HG03108 (cell line): ENCODE measurements around the gene RDM1.
"Not testable (repeated sequence)": the region's sequence is repeated elsewhere in the genome, so short reads cannot be mapped to it uniquely, and the experiment has no call there.

Source experiments
- ATAC-seq: cut with Tn5 transposase; IDR thresholded peaks from one replicate; pipeline ENCODE4 v1.9.1; 2021; ENCODE audit warnings: moderate library complexity; ENCODE audit not compliant: unreplicated experiment

RDM1 gene

GRCh38 chr17:35930211-35931065 is at the start of gene RDM1:
Gene RDM1, minus strand, starts transcription at chr17:35930773. Its CDS starts 46 bp downstream, at chr17:35930727.
- ATAC-seq: peak; percentile 75

- no peak for ATAC-seq
These were observed 47.8 kb upstream of the RDM1 start for GRCh38 chr17:35978346-35978745.

GRCh38 chr17:35977509-35977908 is 46.9 kb upstream of the RDM1 start:
- ATAC-seq: no peak

- ATAC-seq: no peak
These were observed 43.0 kb upstream of the RDM1 start for GRCh38 chr17:35973333-35974260.

- no peak for ATAC-seq
These were observed 42.4 kb upstream of the RDM1 start for GRCh38 chr17:35972945-35973332.

GRCh38 chr17:35972535-35972934 is 42.0 kb upstream of the RDM1 start:
- ATAC-seq: no peak

GRCh38 chr17:35972066-35972465 is 41.5 kb upstream of the RDM1 start:
- ATAC-seq: no peak

- no peak for ATAC-seq
These were observed 39.2 kb upstream of the RDM1 start for GRCh38 chr17:35969558-35970380.

- no peak for ATAC-seq
These were observed 38.0 kb upstream of the RDM1 start for GRCh38 chr17:35968520-35969054.

GRCh38 chr17:35965272-35965671 is 34.7 kb upstream of the RDM1 start:
- ATAC-seq: no peak

GRCh38 chr17:35963663-35964062 is 33.1 kb upstream of the RDM1 start:
- ATAC-seq: no peak

GRCh38 chr17:35953720-35954119 is 23.1 kb upstream of the RDM1 start:
- no peak for ATAC-seq

- no peak for ATAC-seq
These were observed 18.8 kb upstream of the RDM1 start for GRCh38 chr17:35949401-35949800.

GRCh38 chr17:35948092-35948491 is 17.5 kb upstream of the RDM1 start:
- no peak for ATAC-seq

- no peak for ATAC-seq
These were observed 16.6 kb upstream of the RDM1 start for GRCh38 chr17:35947156-35947585.

GRCh38 chr17:35944151-35944550 is 13.6 kb upstream of the RDM1 start:
- no peak for ATAC-seq

- no peak for ATAC-seq
These were observed 13.0 kb upstream of the RDM1 start, which contains the start of gene LYZL6 for GRCh38 chr17:35943537-35943936. Gene LYZL6, minus strand, starts transcription at chr17:35943713. Its CDS starts 4,357 bp downstream, at chr17:35939356.

GRCh38 chr17:35942588-35943186 is 12.1 kb upstream of the RDM1 start:
- no peak for ATAC-seq

GRCh38 chr17:35938492-35938891 is 7.9 kb upstream of the RDM1 start:
- ATAC-seq: not testable (repeated sequence)

GRCh38 chr17:35936063-35936462 is 5.5 kb upstream of the RDM1 start:
- no peak for ATAC-seq
